Stimulated activated CD4-positive, alpha-beta T cell treated with anti-CD3 and anti-CD28 coated beads, Interleukin-4, amount 100 ng/mL, for 48 hours (primary cell): Measurements from ENCODE around the gene B3GALNT1.
"Not testable (repeated sequence)": the region's sequence is repeated elsewhere in the genome, so short reads cannot be mapped to it uniquely, and the experiment has no call there.

Source experiments
- DNase-seq, 2 donors: peaks; one replicate each; pipeline ENCODE4 v3.0.0-alpha.2; 2020; ENCODE audit warnings: low read depth in 2 of 2

Gene B3GALNT1

GRCh38 chr3:161081633-161082032 lies 23.5 kb downstream of the B3GALNT1 start:
- DNase-seq = no peak

- DNase-seq = no peak
These were observed 32.0 kb downstream of the B3GALNT1 start for GRCh38 chr3:161073181-161073580.

- no peak for DNase-seq
These were observed 32.4 kb downstream of the B3GALNT1 start for GRCh38 chr3:161072751-161073150.

- no peak for DNase-seq
These were observed 32.9 kb downstream of the B3GALNT1 start for GRCh38 chr3:161072211-161072621.

GRCh38 chr3:161070980-161071663 lies 34.0 kb downstream of the B3GALNT1 start:
- no peak for DNase-seq

GRCh38 chr3:161070252-161070930 lies 34.8 kb downstream of the B3GALNT1 start:
- DNase-seq = no peak

- no peak for DNase-seq
These were observed 35.5 kb downstream of the B3GALNT1 start for GRCh38 chr3:161069511-161070251.

- DNase-seq = no peak
These were observed 37.8 kb downstream of the B3GALNT1 start for GRCh38 chr3:161067335-161067734.

GRCh38 chr3:161066930-161067329 lies 38.2 kb downstream of the B3GALNT1 start:
- no peak for DNase-seq

GRCh38 chr3:161064413-161064812 lies 40.7 kb downstream of the B3GALNT1 start:
- no peak for DNase-seq

GRCh38 chr3:161054860-161055604 lies 50.1 kb downstream of the B3GALNT1 start:
- no peak for DNase-seq

GRCh38 chr3:161051856-161052255 lies 53.3 kb downstream of the B3GALNT1 start:
- DNase-seq = no peak

- DNase-seq = no peak
These were observed 54.2 kb downstream of the B3GALNT1 start for GRCh38 chr3:161050935-161051334.

- DNase-seq = no peak
These were observed 55.4 kb downstream of the B3GALNT1 start for GRCh38 chr3:161049683-161050248.

- no peak for DNase-seq
These were observed 61.7 kb downstream of the B3GALNT1 start for GRCh38 chr3:161043336-161044035.

GRCh38 chr3:161042023-161042501 lies 63.1 kb downstream of the B3GALNT1 start:
- DNase-seq = no peak

GRCh38 chr3:161038725-161039124 lies 66.4 kb downstream of the B3GALNT1 start:
- DNase-seq = no peak

GRCh38 chr3:161035711-161036110 lies 69.4 kb downstream of the B3GALNT1 start:
- no peak for DNase-seq

GRCh38 chr3:161034913-161035550 lies 70.1 kb downstream of the B3GALNT1 start:
- DNase-seq = not testable (repeated sequence)
